Tibial nerve (tissue), 4 donors: Measurements from ENCODE around the gene IZUMO2. TPM values are rescaled to one million over a fixed set of nuclear protein-coding genes. Genes with fewer than 3 reads are reported as not detected.

ENCODE experiments used
- DNase-seq, 2 donors: peaks; one replicate each; pipeline ENCODE4 v3.0.0-alpha.2; 2019; ENCODE audit warnings: low spot score in 2 of 2
- H3K27ac ChIP-seq, 4 donors: fragments of 200-600 bp; sonication (generic) in 3 of 4; one replicate each; pipeline ENCODE4 v1.5.1; 2017 to 2019; ENCODE audit warnings: mild to moderate bottlenecking in 1 of 4
- H3K27me3 ChIP-seq, 2 donors: fragments of 200-600 bp; sonication (generic) in 1 of 2; one replicate each; pipeline versions ENCODE4 v1.5.1 to v1.6.0; 2017 to 2019
- H3K36me3 ChIP-seq, 3 donors: fragments of 200-600 bp; sonication (generic); one replicate each; pipeline ENCODE4 v1.5.1; 2018 to 2019
- H3K4me1 ChIP-seq, 4 donors: fragments of 200-600 bp; sonication (generic) in 3 of 4; one replicate each; pipeline ENCODE4 v1.5.1; 2017 to 2019
- H3K4me3 ChIP-seq, 4 donors: fragments of 200-600 bp; sonication (generic) in 3 of 4; one replicate each; pipeline ENCODE4 v1.5.1; 2017 to 2019; ENCODE audit warnings: mild to moderate bottlenecking in 1 of 4, moderate library complexity in 1 of 4
- H3K9me3 ChIP-seq, 4 donors: fragments of 200-600 bp; sonication (generic) in 3 of 4; one replicate each; pipeline ENCODE4 v1.5.1; 2017 to 2019
- CTCF ChIP-seq, 5 experiments: fragments of 200-600 bp in 3 of 5; fragments of 450-650 bp in 2 of 5; sonication (generic) in 3 of 5; IDR thresholded peaks; one replicate each; pipeline ENCODE4 v1.5.1; 2016 to 2019; ENCODE audit warnings: antibody characterized with exemption in 5 of 5, mild to moderate bottlenecking in 3 of 5, moderate library complexity in 2 of 5
- EP300 ChIP-seq, 2 donors: sonication (generic); formaldehyde crosslinking; IDR thresholded peaks; one replicate each; pipeline ENCODE4 v1.6.1; 2017; ENCODE audit warnings: antibody characterized with exemption in 2 of 2, mild to moderate bottlenecking in 1 of 2
- POLR2A ChIP-seq, 2 donors: fragments of 450-650 bp; IDR thresholded peaks; one replicate each; pipeline ENCODE4 v1.6.1; 2017; ENCODE audit warnings: antibody characterized with exemption in 2 of 2, mild to moderate bottlenecking in 2 of 2, moderate library complexity in 2 of 2
- WGBS, 2 donors: methylation state at CpG; one replicate each; pipeline ENCODE4 v1.1.5; 2018; 5-methylcytosine and 5-hydroxymethylcytosine counted together
- total RNA-seq, 4 donors: library from RNA; depleted of rRNA; stranded (reverse); fragments of >200 nt; gene quantifications; one replicate each; pipeline ENCODE4 v1.1.0, GENCODE V29; 2016

IZUMO2 gene
- total RNA-seq = not detected

- H3K27me3 ChIP-seq = peaks cover 0 to 14% of the 10 kb centered on the region in 2 donors
These were observed at the start of gene IZUMO2 for GRCh38 chr19:50162988-50163387. IZUMO2 (minus strand) TSS chr19:50163281; CDS start chr19:50163194, 87 bp downstream.

GRCh38 chr19:50210425-50210824, 47.3 kb upstream of the IZUMO2 start:
- TF ChIP-seq EP300 (IDR thresholded peaks at IDR 0.05) (no peak), CTCF (IDR thresholded peaks at IDR 0.05) (no peak), POLR2A (IDR thresholded peaks at IDR 0.05) (no peak)
- Histone ChIP-seq H3K4me1 (peaks cover 0 to 6% (median 0%) of the 10 kb centered on the region in 4 donors), H3K4me3 (no peak overlapping the region), H3K9me3 (peaks cover 0 to 16% (median 0%) of the 10 kb centered on the region in 4 donors), H3K27ac (no peak overlapping the region), H3K36me3 (peaks cover 0 to 40% (median 0%) of the 10 kb centered on the region in 3 donors), H3K27me3 (peaks cover 0 to 12% of the 10 kb centered on the region in 2 donors)
- DNase-seq = no peak
- 94 to 96% methylated on average over 46 of the region's 46 CpGs for WGBS, 2 donors

More at GRCh38 chr19:50162988-50163387, at the start of gene IZUMO2:
- Histone ChIP-seq H3K36me3 (no peaks in the 10 kb centered on the region), H3K4me3 (no peak within 1 kb of the TSS), H3K4me1 (no peaks in the 10 kb centered on the region), H3K9me3 (peaks cover 0 to 16% (median 5%) of the 10 kb centered on the region in 4 donors), H3K27ac (no peak within 1 kb of the TSS)
- TF ChIP-seq EP300 (IDR thresholded peaks at IDR 0.05) (no peak), POLR2A (IDR thresholded peaks at IDR 0.05) (no peak), CTCF (IDR thresholded peaks at IDR 0.05) (no peak)
- 11 to 14% methylated on average over 17 to 18 of the region's 26 CpGs for WGBS, 2 donors
- no peak for DNase-seq

GRCh38 chr19:50209131-50209530, 46.0 kb upstream of the IZUMO2 start:
- Histone ChIP-seq H3K9me3 (peaks cover 0 to 16% (median 0%) of the 10 kb centered on the region in 4 donors), H3K27ac (no peak overlapping the region), H3K4me3 (no peak overlapping the region), H3K36me3 (peaks cover 0 to 40% (median 0%) of the 10 kb centered on the region in 3 donors), H3K4me1 (peaks cover 0 to 16% (median 0%) of the 10 kb centered on the region in 4 donors), H3K27me3 (peaks cover 0 to 25% of the 10 kb centered on the region in 2 donors)
- WGBS, 2 donors = 89 to 91% methylated on average over 7 of the region's 7 CpGs
- no peak for DNase-seq
- TF ChIP-seq POLR2A (IDR thresholded peaks at IDR 0.05) = no peak
- no peak for TF ChIP-seq CTCF (IDR thresholded peaks at IDR 0.05)
- no peak for TF ChIP-seq EP300 (IDR thresholded peaks at IDR 0.05)

- no peak overlapping the region for H3K4me3 ChIP-seq
- WGBS, 2 donors = 64 to 86% methylated on average over 2 of the region's 2 CpGs
- peaks cover 0 to 30% (median 0%) of the 10 kb centered on the region in 4 donors for H3K4me1 ChIP-seq
- peaks cover 0 to 39% of the 10 kb centered on the region in 2 donors for H3K27me3 ChIP-seq
- DNase-seq = no peak
- no peak overlapping the region for H3K27ac ChIP-seq
- peaks cover 0 to 27% (median 0%) of the 10 kb centered on the region in 3 donors for H3K36me3 ChIP-seq
- TF ChIP-seq EP300 (IDR thresholded peaks at IDR 0.05) = no peak
- TF ChIP-seq POLR2A (IDR thresholded peaks at IDR 0.05) = no peak
- no peak for TF ChIP-seq CTCF (IDR thresholded peaks at IDR 0.05)
- H3K9me3 ChIP-seq = peaks cover 0 to 16% (median 0%) of the 10 kb centered on the region in 4 donors
These were observed 44.6 kb upstream of the IZUMO2 start for GRCh38 chr19:50207730-50208129.

GRCh38 chr19:50206191-50206590, 43.1 kb upstream of the IZUMO2 start:
- DNase-seq = no peak
- peaks cover 0 to 11% (median 0%) of the 10 kb centered on the region in 3 donors for H3K36me3 ChIP-seq
- peaks cover 0 to 43% of the 10 kb centered on the region in 2 donors for H3K27me3 ChIP-seq
- H3K9me3 ChIP-seq = peaks cover 0 to 2% (median 0%) of the 10 kb centered on the region in 4 donors
- peak overlapping the region in 2 of 4 donors; percentile 84 to 92 for H3K27ac ChIP-seq
- peaks cover 0 to 43% (median 0%) of the 10 kb centered on the region in 4 donors for H3K4me1 ChIP-seq
- TF ChIP-seq EP300 (IDR thresholded peaks at IDR 0.05) (no peak), CTCF (IDR thresholded peaks at IDR 0.05) (no peak), POLR2A (IDR thresholded peaks at IDR 0.05) (no peak)
- H3K4me3 ChIP-seq = no peak overlapping the region
- WGBS, 2 donors = 61 to 84% methylated on average over 6 of the region's 6 CpGs
